ENCODE measurements around the gene KAZN. TPM values are rescaled to one million over a fixed set of nuclear protein-coding genes. Genes with fewer than 3 reads are reported as not detected.

KAZN gene
- total RNA-seq, 4 donors from 2014 or later: 9.2 to 30.6 (median 21.2) TPM

GRCh38 chr1:14826172-14826636 is 227.7 kb downstream of the KAZN start:
- DNase-seq (ENCODE audit: low spot score): no peak
- ATAC-seq (ENCODE audit: low FRiP score): no peak
- TF ChIP-seq, protein P1, sequence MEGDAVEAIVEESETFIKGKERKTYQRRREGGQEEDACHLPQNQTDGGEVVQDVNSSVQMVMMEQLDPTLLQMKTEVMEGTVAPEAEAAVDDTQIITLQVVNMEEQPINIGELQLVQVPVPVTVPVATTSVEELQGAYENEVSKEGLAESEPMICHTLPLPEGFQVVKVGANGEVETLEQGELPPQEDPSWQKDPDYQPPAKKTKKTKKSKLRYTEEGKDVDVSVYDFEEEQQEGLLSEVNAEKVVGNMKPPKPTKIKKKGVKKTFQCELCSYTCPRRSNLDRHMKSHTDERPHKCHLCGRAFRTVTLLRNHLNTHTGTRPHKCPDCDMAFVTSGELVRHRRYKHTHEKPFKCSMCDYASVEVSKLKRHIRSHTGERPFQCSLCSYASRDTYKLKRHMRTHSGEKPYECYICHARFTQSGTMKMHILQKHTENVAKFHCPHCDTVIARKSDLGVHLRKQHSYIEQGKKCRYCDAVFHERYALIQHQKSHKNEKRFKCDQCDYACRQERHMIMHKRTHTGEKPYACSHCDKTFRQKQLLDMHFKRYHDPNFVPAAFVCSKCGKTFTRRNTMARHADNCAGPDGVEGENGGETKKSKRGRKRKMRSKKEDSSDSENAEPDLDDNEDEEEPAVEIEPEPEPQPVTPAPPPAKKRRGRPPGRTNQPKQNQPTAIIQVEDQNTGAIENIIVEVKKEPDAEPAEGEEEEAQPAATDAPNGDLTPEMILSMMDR (IDR thresholded peaks at IDR 0.05): no peak

- no peak for ATAC-seq (ENCODE audit: low FRiP score)
- TF ChIP-seq, protein P1 (IDR thresholded peaks at IDR 0.05): no peak
- no peak for DNase-seq (ENCODE audit: low spot score)
Measured at GRCh38 chr1:14826731-14827326, 228.3 kb downstream of the KAZN start.

DNA sequence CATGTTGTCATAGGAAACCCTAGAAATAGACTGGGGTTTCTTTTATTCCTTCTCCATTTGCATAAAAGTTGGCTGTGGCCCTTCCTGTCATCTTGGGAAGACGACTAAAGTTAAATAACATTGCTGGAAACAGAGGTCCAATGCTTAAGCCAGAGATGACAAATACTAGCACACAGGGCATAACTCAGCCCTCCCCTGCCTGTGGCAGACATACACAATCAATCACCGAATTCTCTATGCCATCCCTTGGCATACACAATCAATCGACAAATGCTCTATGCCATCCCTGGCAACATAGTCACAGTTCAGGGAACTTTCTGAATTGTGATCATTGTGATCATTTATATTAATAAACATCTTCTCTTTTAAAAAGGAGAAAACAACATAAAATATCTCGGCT is 229.4 kb downstream of the KAZN start:
- TF ChIP-seq, protein P1 (IDR thresholded peaks at IDR 0.05): no peak
- ATAC-seq (ENCODE audit: low FRiP score): no peak

GRCh38 chr1:14828665-14829064 is 230.2 kb downstream of the KAZN start:
- TF ChIP-seq, protein P1 (IDR thresholded peaks at IDR 0.05): no peak
- DNase-seq (ENCODE audit: low spot score): no peak
- ATAC-seq (ENCODE audit: low FRiP score): no peak

More for the DNA sequence above, 229.4 kb downstream of the KAZN start:
- DNase-seq (ENCODE audit: low spot score): no peak

DNA sequence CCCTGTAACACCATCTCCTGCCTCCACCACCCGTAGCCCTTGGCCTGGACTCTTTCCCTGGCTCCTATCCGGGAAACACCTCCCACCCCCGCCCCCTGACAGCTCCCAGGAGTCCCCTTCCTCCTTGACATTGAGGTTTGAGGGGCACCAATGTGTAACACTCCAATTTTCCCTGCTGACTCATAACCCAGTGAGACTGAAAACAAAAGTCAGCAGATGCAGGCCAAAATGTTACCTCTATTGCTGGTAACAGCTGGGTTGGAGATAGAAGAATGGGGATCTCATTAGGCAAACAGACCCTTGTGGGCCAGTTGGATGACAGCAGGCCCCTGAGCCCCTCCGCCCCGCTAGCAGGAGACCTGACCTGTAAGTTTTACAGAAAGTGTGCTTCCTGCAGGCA is 237.2 kb downstream of the KAZN start:
- DNase-seq (ENCODE audit: low spot score): no peak
- TF ChIP-seq, protein P1 (IDR thresholded peaks at IDR 0.05): no peak
- ATAC-seq (ENCODE audit: low FRiP score): no peak

DNA sequence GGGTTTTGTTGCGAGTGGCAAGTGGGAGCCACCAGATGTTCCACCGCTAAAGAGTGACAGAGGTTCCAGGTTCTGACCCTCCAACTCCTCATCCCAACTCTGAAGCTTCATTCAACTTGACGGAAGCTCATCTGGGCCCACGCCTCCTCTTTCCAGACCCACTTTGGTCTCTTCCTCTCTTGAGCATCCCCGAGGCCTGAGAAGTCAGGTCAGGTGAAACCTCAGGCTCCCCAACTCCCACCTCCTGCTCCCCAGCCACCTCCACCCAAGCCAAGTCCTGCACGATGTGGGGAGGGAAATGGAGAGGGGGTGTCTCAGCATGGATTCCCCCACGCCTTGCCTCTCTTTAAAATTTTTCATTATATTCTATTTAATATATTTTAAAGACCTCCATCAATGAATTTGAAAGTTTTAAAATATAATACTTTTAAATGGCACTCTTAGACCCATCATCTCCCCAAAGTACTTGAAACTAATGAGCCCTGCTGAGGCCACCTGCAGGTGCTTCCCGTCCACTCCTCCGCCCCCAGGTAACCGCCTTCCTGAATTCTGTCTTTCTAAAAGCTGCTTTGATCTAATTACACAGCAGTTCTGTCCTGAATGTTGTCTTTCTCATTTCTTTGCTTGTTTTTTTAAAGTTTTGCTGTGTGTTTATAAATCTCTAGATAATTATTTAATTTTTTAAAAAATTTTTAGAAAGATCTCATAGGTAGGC is 238.1 kb downstream of the KAZN start:
- DNase-seq (ENCODE audit: low spot score) (no peak), ATAC-seq (ENCODE audit: low FRiP score) (no peak)
- TF ChIP-seq, protein P1 (IDR thresholded peaks at IDR 0.05): no peak

- TF ChIP-seq, protein P1 (IDR thresholded peaks at IDR 0.05): no peak
- no peak for ATAC-seq (ENCODE audit: low FRiP score)
- no peak for DNase-seq (ENCODE audit: low spot score)
Measured at GRCh38 chr1:14840374-14840773, 241.9 kb downstream of the KAZN start.

Data from omental fat pad (tissue), 4 donors.